Measurements from ENCODE around the gene ZNF425. TPM values are rescaled to one million over a fixed set of nuclear protein-coding genes. Genes with fewer than 3 reads are reported as not detected.
"Not testable (repeated sequence)": the region's sequence is repeated elsewhere in the genome, so short reads cannot be mapped to it uniquely, and the experiment has no call there.

ZNF425 gene
- total RNA-seq, 1 donor from 2014 or later = 3.6 TPM

- DNase-seq (ENCODE audit: low read depth) = no peak
These were observed 10.0 kb upstream of the ZNF425 start for GRCh38 chr7:149136118-149136517.

DNA sequence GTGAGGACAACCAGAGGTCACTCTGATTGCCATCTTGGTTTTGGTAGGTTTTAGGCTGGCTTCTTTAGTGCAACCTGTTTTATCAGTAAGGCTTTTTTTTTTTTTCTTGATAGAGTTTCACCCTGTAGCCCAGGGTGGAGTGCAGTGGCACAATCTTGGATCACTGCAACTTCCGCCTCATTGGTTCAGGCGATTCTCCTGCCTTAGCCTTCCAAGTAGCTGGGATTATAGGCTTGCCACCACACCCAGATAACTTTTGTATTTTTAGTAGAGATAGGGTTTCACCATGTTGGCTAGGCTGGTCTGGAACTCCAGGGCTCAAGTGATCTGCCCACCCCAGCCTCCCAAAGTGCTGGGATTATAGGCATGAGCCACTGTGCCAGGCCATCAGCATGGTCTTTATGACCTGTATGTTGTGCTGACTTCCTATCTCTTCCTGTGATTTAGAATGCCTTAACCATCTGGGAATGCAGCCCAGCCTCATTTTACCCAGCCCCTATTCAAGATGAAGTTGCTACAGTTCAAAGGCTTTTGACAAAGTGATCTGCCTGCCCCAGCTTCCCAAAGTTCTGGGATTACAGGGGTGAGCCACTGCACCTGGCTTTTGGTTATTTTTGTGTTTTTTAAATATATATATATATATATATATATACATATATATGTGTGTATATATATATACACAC lies 7.0 kb upstream of the ZNF425 start:
- no peak for DNase-seq (ENCODE audit: low read depth)

GRCh38 chr7:149130572-149131198 lies 4.6 kb upstream of the ZNF425 start:
- DNase-seq (ENCODE audit: low read depth) = no peak

GRCh38 chr7:149126662-149127266 lies 640 bp upstream of the ZNF425 start:
- peak; percentile 71 for DNase-seq (ENCODE audit: low read depth)

DNA sequence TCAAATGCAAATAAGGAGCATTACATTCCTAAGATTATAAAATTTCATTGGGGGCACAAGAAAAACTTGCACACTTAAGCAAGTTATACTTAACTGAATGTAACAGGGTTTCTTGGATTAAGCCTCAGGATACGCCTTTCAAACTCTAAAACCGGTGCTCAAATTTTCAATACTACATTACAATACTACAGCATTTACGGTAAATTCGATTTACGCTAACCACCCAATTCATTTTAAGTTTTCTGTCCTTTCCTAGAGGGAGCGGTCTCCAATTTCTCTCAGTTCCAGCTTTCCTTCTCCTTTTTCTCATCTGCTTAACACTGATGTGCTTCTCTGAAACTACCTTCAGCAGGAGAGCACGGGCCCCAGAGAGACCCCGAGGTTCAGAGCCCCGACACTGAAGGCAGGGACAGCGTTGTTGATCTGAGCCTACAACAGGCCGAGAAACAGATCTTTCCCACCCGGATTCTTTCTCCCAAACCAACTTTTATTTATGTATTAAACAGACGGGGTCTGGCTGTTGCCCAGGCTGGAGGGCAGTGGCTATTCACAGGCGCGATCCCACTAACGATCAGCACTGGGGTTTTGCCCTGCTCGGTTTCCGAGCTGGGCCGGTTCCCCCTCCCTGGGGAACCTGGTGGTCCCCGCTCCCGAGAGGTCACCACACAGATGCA lies 798 bp downstream of the ZNF425 start:
- no peak for DNase-seq (ENCODE audit: low read depth)

DNA sequence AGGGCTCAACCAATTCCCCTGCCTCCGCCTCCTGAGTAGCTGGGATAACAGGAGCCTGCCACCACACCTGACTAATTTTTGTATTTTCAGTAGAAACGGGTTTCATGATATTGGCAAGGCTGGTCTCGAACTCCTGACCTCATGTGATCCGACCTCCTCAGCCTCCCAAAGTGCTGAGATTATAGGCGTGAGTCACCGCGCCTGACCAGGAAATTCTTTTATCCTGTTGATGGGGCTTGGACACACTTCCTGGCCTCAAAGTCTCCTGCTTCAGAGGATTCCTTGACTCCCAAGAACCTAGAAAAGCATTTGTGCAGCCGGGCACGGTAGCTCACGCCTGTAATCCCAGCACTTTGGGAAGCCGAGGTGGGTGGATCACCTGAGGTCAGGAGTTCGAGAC lies 16.2 kb downstream of the ZNF425 start:
- DNase-seq (ENCODE audit: low read depth) = no peak

DNA sequence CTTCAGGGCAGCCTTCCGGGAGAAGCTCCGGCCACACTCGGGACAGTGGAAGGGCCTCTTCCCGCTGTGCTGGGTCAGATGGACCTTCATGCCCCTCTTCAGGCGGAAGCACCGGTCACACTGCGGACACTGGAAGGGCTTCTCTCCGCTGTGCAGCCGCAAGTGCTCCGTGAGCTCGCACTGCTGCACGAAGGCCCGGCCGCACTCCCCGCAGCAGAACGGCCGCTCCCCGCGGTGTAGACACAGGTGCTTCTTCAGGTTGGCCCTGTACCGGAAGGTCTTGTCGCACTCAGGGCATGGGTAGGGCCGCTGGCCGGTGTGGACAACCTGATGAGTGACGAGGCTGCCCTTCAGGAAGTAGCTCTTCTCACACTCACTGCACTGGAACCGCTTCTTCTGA lies 21.4 kb downstream of the ZNF425 start:
- no peak for DNase-seq (ENCODE audit: low read depth)

DNA sequence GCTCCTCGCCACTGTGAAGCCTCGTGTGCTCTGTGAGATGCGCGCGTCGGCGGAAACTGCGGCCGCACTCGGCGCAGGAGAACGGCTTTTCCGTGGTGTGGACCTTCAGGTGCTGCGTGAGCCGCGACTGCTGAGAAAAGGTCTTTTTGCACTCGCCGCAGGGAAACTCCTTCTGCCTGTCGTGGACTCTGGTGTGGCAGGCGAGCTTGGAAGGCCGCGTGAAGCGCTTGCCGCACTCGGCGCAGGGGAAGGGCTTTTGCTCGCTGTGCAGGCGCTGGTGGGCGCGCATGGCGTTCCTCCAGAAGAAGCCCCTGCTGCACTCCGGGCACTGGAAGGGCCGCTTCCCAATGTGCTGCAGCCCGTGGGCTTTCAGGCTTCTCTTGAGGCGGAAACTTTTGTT lies 21.9 kb downstream of the ZNF425 start:
- no peak for DNase-seq (ENCODE audit: low read depth)

DNA sequence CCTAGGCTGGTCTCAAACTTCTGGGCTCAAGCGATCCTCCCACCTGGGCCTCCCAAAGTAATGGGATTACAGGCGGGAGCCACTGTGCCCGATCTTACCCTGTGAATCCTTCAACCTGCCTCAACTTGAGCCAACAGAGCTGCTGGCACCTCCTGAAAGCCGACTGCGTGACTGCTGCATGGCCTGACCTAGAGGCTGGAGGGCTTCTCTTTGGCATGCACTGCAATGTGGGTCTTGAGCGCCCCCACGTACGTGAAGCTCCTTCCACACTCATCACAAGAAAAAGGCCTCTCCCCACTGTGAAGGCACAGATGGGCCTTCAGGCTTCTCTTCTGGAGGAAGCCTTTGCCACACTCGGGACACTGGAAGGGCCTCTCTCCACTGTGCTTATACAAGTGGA lies 22.7 kb downstream of the ZNF425 start:
- DNase-seq (ENCODE audit: low read depth) = no peak

GRCh38 chr7:149102666-149103065 lies 23.5 kb downstream of the ZNF425 start:
- DNase-seq (ENCODE audit: low read depth) = no peak

GRCh38 chr7:149100821-149101220 lies 25.3 kb downstream of the ZNF425 start:
- no peak for DNase-seq (ENCODE audit: low read depth)

GRCh38 chr7:149099058-149099457 lies 27.1 kb downstream of the ZNF425 start:
- DNase-seq (ENCODE audit: low read depth) = no peak

DNA sequence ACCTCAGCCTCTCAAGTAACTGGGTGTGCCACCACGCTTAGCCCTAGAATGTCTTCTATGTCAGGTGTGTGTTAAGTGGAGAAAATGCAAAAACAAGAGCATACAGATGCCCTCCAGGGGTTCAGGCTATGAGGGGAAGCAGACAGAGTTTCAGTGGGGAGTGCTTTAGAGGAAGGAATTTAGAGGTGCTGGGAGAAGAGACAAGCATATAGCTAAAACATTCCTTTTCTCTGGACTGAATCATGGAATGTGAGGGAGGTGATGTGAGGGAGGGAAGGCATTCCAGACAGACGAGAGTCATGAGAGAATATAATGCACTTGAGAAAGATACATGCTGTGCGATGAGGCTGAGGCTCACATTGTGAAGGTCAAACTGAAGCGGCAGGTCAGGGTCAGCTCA lies 29.0 kb downstream of the ZNF425 start:
- DNase-seq (ENCODE audit: low read depth) = no peak

DNA sequence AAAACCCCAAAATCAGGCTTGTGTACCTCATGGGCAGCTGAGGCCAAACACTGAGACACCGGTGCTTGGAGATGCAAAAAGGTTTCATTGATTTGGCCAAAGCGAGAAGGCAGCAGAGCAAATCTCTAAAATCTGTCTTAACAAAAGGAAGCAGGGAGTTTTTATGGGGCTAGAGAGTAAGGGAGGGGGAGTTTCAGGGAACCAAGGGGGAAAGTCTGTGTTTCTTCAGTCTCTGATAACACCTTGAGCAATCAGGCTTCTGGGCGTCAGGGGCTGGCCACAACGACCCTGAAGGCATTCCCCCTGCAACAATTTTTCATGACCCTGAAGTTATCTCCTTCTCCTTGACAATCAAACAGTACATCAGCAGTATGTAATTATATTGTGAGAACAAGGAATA lies 32.9 kb downstream of the ZNF425 start:
- no peak for DNase-seq (ENCODE audit: low read depth)

DNA sequence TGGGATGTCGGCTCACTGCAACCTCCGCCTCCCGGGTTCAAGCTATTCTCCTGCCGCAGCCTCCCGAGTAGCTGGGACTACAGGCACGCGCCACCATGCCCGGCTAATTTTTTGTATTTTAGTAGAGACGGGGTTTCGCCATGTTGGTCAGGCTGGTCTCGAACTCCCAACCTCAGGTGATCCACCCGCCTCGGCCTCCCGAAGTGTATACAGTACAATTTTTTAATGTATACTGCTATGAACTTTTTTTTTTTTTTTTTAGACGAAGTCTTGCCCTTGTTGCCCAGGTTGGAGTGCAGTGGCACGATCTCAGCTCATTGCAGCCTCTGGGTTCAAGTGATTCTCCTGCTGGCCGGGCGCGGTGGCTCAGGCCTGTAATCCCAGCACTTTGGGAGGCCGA lies 33.9 kb downstream of the ZNF425 start:
- DNase-seq (ENCODE audit: low read depth) = not testable (repeated sequence)

DNA sequence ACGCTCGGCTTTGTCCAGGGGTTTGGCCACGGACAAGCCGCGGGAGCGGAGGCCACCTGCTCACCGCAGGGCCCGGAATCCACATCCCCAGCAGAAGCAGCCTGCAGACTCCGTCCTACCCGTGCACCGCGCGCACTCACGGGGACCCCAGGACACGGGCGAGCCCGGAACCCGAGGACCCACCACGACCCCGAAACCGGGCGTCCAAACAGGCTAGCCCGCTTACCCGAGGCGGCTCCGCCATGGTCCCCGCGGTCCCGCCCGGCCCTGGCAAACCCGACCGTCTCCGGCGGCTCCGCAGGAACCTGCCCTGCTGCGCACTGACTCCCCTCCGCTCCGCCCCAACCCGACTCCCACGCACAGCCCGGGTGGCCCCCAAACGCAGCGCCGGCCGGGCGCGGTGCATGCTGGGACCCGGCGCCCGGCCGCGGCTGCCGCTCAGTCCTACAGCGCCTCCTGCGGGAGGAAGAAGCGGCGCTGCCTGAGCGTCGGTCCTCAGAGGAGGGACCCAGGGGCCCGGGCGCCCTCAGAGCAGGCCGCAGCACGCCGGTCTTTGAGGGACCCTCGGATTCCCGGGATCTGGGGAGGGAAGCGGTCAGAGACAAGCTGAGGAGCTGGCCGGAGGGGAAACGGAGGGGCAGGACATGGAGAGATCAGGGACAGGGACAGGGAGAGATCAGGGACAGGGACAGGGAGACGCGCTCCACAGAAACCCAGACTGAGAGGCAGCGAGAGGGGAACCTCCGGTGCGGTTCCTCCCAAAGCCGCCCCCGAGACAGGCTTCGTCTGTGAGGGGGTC lies 35.5 kb downstream of the ZNF425 start, which contains the start of gene ZNF786:
TSS of gene ZNF786 (minus strand) at position 322 of the 799 bp plus-strand sequence. CDS start at position 244, 78 bp downstream.
- DNase-seq (ENCODE audit: low read depth) = peak; percentile 96

DNA sequence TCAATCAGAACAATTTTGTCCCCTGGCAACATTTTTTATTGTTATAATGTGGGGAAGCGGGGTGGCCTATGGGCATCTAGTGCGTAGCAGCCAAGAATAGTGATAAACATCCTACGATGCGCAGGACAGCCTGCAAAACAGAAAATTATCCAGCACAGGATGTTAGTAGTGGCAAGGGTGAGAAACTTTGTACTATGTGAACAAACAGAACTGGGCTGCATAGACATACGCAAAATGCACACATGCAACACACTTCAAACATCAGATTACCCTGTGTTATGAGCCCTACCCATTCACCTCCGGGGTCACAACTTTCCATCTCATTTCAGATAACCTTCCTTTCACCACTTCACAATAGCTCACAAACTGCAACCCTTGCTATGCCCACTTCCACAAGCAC lies 38.7 kb downstream of the ZNF425 start:
- no peak for DNase-seq (ENCODE audit: low read depth)

DNA sequence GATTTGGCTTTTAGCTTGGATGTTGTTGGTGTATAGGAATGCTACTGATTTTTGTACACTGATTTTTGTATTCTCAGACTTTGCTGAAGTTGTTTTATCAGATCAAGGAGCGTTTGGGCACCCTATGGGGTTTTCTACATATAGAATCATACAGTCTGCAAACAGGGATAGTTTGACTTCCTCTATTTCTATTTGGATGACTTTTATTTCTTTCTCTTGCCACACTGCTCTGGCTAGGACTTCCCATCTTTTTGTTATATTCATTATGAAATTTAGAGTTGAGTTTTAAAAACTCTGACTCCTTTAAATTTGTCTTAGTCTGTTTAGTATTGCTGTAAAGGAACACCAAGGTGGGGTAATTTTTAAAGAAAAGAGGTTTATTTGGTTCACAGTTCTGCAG lies 40.3 kb downstream of the ZNF425 start:
- no peak for DNase-seq (ENCODE audit: low read depth)

DNA sequence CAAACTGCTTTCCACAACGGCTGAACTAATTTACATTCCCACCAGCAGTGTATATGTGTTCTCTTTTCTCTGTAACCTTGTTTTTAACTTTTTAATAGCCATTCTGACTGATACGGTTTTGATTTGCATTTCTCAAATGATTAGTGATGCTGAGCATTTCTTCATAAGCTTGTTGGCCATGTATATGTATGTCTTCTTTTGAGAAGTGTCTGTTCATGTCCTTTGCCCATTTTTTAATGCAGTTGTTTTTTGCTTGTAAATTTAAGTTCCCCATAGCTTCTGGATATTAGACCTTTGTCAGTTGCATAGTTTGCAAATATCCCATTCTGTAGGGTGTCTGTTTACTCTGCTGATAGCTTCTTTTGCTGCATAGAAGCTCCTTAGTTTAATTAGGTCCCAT lies 41.7 kb downstream of the ZNF425 start:
- no peak for DNase-seq (ENCODE audit: low read depth)

DNA sequence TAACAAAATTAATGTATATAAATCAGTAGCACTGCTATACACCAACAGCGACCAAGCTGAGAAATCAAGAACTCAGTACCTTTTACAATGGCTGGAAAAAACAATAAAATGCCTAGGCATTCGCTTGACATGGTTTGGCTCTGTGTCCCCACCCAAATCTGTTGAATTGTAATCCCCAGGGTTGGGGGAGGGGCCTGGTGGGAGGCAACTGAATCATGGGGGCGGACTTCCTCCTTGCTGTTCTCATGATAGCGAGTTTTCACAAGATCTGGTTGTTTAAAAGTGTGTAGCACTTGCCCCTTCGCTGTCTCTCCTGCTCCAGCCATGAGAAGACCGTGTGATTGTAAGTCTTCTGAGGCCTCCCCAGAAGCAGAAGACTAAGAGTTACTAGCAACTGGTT lies 44.2 kb downstream of the ZNF425 start:
- no peak for DNase-seq (ENCODE audit: low read depth)

DNA sequence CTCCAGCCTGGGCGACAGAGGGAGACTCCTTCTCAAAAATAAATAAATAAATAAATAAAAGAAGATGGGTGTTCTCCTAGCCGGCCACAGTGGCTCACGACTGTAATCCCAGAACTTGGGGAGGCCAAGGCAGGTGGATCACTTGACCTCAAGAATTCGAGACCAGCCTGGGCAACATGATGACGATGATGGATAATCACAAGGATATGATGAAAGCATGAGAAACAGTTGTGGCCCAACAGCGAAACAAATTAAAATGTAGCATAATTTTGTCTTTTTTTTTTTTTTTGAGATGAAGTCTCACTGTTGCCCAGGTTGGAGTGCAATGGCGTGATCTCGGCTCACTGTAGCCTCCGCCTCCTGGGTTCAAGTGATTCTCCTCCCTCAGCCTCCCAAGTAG lies 48.5 kb downstream of the ZNF425 start:
- no peak for DNase-seq (ENCODE audit: low read depth)
